Upper lobe of left lung (tissue), 4 donors: Measurements from ENCODE around the gene S100A10.

Source experiments
- EP300 ChIP-seq, 4 donors: sonication (generic); formaldehyde crosslinking; IDR thresholded peaks; one replicate each; pipeline ENCODE4 v1.5.1; 2017; ENCODE audit warnings: antibody characterized with exemption in 4 of 4, control low read depth in 2 of 4
- POLR2A ChIP-seq, 4 donors: fragments of 450-650 bp; IDR thresholded peaks; one replicate each; pipeline ENCODE4 v1.5.1; 2016 to 2017; ENCODE audit warnings: antibody characterized with exemption in 4 of 4, mild to moderate bottlenecking in 2 of 4
- POLR2AphosphoS5 ChIP-seq, 2 donors: sonication (generic); formaldehyde crosslinking; IDR thresholded peaks; one replicate each; pipeline ENCODE4 v1.5.1; 2017; ENCODE audit warnings: antibody characterized with exemption in 2 of 2
- TF ChIP-seq, protein P1 (sequence below), 6 experiments: fragments of 450-650 bp in 4 of 6; fragments of 200-600 bp in 2 of 6; sonication (generic) in 2 of 6; IDR thresholded peaks; one replicate each; pipeline ENCODE4 v1.5.1; 2016 to 2019; ENCODE audit warnings: antibody characterized with exemption in 6 of 6

DNA sequence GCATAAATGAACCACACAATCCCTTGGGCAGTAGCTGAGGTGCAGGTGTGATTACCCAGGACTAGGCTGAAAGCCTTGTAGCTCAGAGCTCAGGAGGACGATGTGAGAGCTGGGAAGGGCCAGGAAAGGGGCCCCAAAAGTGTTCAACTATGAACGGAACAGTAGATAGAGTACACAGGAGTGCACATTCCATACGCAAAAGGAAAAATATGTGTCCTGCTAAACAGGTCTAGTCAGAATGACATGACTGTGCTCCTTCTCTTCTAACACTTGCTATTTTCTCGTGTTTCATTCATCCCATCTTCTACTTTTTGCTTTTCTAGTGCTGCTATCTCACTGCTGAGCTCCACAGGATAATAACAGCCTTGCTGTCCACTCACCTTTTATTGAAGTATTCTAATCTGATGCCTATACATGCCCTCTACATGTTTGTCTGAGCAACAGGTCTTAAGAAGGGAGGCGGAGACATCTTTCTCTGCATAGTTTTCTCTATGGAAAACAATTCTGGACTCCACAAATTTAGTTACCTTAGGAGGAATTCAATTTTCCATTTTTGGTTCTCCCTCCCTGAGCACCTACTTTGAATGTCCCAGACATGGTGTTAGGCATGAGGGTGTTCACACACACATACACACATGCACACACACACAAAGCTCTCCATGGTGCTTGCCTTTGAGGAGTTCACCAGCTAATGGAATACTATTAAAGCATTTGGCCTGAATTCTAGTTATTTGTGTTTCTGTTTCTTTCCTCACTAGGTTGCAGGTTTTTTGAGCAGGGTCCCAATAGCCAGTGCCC is 3.4 kb downstream of the S100A10 start:
- TF ChIP-seq POLR2AphosphoS5 (IDR thresholded peaks at IDR 0.05) (no peak), POLR2A (IDR thresholded peaks at IDR 0.05) (no peak), EP300 (IDR thresholded peaks at IDR 0.05) (no peak)
- TF ChIP-seq, protein P1, sequence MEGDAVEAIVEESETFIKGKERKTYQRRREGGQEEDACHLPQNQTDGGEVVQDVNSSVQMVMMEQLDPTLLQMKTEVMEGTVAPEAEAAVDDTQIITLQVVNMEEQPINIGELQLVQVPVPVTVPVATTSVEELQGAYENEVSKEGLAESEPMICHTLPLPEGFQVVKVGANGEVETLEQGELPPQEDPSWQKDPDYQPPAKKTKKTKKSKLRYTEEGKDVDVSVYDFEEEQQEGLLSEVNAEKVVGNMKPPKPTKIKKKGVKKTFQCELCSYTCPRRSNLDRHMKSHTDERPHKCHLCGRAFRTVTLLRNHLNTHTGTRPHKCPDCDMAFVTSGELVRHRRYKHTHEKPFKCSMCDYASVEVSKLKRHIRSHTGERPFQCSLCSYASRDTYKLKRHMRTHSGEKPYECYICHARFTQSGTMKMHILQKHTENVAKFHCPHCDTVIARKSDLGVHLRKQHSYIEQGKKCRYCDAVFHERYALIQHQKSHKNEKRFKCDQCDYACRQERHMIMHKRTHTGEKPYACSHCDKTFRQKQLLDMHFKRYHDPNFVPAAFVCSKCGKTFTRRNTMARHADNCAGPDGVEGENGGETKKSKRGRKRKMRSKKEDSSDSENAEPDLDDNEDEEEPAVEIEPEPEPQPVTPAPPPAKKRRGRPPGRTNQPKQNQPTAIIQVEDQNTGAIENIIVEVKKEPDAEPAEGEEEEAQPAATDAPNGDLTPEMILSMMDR (IDR thresholded peaks at IDR 0.05) = no peak
